K562 (cell line): ENCODE data around the gene NALCN.

ENCODE experiments used
- CHCHD3 ChIP-seq: fragments of 250-450 bp; sonication (Bioruptor Pico); IDR thresholded peaks from 2 replicates; pipeline ENCODE4 v2.1.2; 2022; ENCODE audit warnings: mild to moderate bottlenecking
- MAFK ChIP-seq: IDR thresholded peaks from 2 replicates; pipeline ENCODE4 v1.6.1; 2011; ENCODE audit warnings: low read length, improper control_type of control experiment
- RB1 ChIP-seq: fragments of 450-650 bp; IDR thresholded peaks from 2 replicates; pipeline ENCODE4 v1.6.1; 2017; ENCODE audit warnings: low read depth, mild to moderate bottlenecking
- ZNF3 ChIP-seq: fragments of 250-450 bp; sonication (Bioruptor Pico); IDR thresholded peaks from 2 replicates; pipeline ENCODE4 v1.5.0; 2021; ENCODE audit warnings: mild to moderate bottlenecking, moderate library complexity
- ZNF436 ChIP-seq: fragments of 250-450, 450-650 bp; sonication (Bioruptor Pico); formaldehyde crosslinking; IDR thresholded peaks from 2 replicates; pipeline ENCODE4 v1.7.0; 2020; ENCODE audit warnings: mild to moderate bottlenecking

DNA sequence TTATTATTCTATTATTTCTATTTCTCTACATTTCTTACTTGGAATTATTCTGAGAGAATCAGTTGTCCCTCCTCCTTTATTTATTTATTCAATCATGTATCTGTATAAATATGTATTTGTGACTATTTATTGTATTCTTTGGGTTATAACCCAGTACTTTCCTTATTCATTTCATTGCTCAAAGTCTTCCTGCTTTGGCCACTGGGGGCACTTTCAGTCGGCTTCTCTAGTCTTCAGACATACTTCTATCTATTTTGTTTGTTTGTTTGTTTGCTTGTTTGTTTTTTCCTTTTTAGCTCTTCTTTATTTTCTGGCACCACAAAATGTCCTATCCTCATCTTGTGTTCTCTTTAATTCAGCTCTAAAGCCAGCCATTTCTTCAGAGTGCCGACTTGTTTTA is 260.4 kb downstream of the NALCN start:
- no peak for TF ChIP-seq CHCHD3 (CRISPR knock-in tag)
- no peak for TF ChIP-seq RB1
- TF ChIP-seq MAFK = no peak
- TF ChIP-seq ZNF436 = no peak
- TF ChIP-seq ZNF3 (CRISPR knock-in tag) = no peak
